NCI-H774 (cell line): ENCODE measurements around the gene ABCC5.

Experiments
- DNase-seq: peaks from one replicate; lab custom pipeline; 2025; lab: John Stamatoyannopoulos, UW

Gene ABCC5

DNA sequence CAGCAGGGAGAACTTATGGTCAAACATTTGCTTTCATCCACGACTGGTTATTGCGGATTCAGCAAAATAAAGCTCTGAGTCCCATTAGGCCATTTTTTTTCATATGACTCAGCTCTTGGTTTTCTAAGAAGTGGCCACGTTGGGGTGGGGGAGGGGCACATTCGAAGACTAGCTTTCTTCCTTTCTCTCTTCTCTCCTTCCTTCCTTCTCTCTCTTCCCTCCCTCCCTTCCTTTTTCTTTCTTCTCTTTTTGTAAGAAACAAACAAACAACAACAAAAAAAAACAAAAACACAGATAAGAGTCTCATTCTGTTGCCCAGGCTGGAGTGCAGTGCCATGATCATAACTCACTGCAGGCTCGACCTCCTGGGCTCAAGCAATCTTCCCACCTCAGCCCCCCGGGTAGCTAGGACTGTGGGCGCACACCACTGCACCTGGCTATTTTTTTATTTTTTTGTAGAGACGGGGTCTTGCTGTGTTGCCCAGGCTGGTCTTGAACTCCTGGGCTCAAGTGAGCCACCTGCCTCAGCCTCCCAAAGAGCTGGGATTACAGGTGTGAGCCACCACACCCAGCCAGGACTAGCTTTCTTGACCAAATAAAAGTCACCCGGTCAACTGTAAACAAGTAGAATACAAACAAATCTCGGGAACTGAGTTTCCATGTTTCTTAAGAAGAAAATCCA lies 41.6 kb downstream of the ABCC5 start:
- DNase-seq, result no peak

DNA sequence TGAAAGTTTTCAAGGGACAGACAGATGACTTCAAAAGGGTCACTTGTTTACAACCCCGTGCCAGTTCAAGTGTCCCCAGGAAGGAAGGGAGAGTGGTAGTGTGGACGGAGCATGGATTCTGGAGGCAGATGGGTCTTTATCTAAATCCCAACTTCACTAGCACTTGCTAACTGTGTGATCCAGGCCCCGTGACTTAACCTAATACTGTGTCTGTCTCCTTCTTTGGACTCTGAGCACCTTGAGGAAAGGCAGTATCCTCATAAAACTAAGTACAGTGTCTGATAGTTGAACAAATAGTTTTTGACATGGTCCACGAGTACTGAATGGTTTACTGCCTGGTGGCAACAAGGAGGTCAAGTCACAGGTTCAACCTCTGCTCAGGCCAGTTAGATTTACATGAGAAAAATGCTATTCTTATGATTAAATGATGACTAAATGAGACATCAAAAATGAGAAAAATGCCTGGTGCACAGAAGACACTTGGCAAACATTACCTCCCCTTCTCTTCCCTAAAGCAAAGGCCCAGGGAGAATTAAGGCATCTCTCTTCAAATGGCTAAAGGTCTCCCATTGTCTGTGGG lies 48.9 kb downstream of the ABCC5 start:
- DNase-seq, result no peak

DNA sequence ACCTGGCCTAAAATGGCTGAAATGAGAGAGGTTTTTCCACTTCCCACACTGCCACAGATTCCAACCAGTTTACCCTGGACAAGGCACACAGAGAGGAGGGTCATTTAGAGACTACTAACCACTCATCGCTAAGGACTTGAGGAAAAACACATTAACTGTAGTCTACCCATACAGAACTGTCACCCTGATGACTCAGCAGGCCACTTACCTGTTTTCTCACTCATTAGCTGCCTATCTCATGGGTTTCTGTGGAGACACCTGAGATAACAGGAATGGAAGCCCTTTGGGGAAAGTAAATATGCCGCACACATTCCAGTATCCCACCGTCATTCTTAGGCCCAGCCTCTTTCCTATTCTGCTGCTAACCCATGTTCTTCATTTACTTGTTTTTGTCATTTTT lies 50.0 kb downstream of the ABCC5 start:
- DNase-seq, result no peak

GRCh38 chr3:183966361-183966791 lies 51.3 kb downstream of the ABCC5 start:
- no peak for DNase-seq

DNA sequence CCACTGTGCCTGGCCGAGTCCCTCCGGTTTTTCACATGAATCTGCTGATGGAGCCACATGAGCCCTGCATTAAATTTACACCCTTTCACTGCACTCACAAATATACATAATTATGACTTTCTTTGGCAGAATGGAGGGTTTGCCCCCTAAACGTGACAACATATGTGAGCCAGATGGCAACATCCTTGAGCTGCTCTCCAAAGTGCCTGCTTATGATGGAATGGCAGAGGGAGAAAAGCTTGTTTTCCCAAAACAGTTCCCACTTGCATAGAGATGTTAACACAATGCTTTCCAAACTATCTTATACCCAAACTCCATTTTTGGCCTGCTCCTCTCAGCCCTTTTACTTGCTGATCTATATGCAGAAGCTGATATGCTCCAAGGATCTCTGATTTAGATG lies 54.9 kb downstream of the ABCC5 start:
- DNase-seq, result no peak

- no peak for DNase-seq
These were observed 58.5 kb downstream of the ABCC5 start for GRCh38 chr3:183959214-183959613.

GRCh38 chr3:183958775-183959174 lies 58.9 kb downstream of the ABCC5 start:
- no peak for DNase-seq

- DNase-seq, result no peak
These were observed 59.5 kb downstream of the ABCC5 start for GRCh38 chr3:183958226-183958625.

GRCh38 chr3:183954875-183955274 lies 62.8 kb downstream of the ABCC5 start:
- DNase-seq, result no peak

- no peak for DNase-seq
These were observed 64.1 kb downstream of the ABCC5 start for GRCh38 chr3:183953471-183954070.

DNA sequence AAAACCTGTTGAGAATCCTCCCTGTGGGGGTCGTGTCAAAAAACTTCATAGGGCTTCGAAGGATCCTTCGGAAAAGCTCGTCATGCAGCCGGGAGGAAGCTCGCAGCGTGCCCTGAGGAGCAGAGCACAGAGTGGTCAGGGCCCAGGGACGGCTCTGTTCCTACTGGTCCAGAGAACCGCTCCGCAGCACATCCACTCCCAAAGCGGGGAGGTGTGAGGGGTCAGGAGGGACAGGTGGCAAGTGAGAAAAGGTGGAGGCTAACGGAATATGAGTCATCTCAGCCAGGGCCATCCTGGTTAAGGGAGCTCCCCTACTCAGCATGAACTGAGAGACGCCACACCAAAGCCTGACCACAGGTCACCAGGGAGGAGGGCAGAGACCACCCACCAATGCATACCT lies 66.2 kb downstream of the ABCC5 start:
- no peak for DNase-seq

DNA sequence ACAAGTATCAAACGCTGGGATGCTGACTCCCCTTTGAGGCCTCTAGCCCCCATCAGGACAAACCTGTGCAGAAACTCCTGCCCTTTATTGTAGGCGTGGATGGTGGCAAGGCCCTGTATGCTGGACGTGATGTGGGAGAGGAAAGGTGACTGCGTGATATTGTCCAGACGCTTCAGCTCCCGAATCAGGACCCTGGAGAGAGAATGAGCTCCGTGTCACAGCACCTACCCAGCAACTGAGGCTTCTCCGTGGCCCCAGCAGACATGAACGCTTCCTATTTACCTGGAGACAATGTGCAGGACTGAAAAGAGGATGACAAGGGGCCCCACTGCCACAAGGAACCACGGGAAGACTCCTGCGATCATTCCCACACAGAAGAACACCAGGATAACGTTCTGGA lies 68.0 kb downstream of the ABCC5 start:
- no peak for DNase-seq

- no peak for DNase-seq
These were observed 71.6 kb downstream of the ABCC5 start for GRCh38 chr3:183946037-183946436.

DNA sequence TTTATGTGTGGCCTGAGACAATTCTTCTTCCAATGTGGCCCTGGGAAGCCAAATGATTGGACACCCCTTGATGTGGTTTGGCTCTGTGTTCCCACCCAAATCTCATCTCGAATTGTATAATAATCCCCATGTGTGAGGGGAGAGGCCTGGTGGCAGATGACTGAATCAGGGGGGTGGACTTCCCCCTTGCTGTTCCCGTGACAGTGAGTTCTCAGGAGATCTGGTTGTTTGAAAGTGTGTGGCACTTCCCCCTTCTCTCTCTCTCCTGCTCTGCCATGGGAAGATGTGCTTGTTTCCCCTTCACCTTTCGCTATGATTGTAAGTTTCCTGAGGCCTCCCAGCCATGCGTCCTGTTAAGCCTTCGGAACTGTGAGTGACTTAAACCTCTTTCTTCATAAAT lies 72.9 kb downstream of the ABCC5 start:
- DNase-seq, result no peak

GRCh38 chr3:183943739-183944138 lies 73.9 kb downstream of the ABCC5 start:
- no peak for DNase-seq

DNA sequence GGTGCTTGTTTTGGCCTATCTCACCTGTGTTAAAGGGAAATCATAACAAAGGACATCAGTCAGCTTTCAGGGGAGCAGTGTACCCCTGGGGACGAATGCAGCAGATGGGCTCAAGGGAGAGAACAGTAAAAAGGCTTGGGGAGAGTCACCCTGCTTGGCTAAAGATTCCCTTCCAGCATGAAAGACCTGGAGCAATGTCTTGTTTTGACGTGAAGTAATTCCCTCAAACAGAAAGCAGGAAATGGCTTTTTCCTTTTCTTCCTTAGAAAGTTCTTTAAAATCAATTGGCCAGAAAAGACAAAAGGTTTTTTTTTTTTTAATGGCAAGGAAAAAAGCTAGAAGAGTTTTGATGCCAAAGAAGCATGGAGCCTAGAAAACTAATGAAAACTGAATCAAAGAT lies 76.5 kb downstream of the ABCC5 start:
- no peak for DNase-seq

GRCh38 chr3:183937601-183938286 lies 79.9 kb downstream of the ABCC5 start:
- no peak for DNase-seq

DNA sequence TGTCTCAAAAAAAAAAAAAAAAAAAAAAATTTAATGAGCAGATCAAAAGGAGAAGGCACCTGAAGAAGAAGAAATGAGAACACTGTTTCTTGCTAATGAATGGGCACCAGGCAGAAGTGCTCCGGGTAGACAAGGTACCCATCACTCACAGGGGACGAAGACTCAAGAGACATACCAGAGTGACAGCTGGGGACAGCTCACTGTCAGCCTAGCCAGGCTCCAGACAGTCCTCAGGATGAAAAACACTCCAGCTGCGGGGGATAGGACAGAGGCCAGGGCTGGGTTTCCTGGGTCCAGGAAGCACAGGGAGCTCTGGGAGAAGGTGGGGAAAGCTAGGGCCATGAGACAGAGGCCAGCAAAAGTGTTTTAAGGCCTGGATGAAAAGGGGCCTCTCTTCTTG lies 84.5 kb downstream of the ABCC5 start:
- no peak for DNase-seq

DNA sequence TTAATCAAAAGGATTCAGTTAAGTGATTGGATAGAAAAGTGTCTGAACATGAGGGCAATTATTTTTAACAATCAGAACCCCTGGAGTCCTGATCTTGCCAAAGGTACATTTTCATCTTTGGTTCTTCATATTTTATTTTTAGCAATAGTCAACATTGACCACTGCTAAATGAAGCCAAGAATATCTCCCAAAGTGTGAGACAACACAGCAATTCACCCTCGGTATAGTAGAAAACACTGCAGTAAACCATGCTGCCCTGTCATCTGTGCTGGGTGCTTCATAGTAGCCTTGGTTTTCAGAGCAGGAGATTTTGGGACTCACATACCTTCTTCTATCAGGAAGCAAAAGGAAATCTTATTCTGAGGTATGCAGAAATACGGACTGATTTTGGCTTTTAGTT lies 85.8 kb downstream of the ABCC5 start:
- no peak for DNase-seq

- DNase-seq, result no peak
These were observed 87.6 kb downstream of the ABCC5 start for GRCh38 chr3:183930086-183930485.

DNA sequence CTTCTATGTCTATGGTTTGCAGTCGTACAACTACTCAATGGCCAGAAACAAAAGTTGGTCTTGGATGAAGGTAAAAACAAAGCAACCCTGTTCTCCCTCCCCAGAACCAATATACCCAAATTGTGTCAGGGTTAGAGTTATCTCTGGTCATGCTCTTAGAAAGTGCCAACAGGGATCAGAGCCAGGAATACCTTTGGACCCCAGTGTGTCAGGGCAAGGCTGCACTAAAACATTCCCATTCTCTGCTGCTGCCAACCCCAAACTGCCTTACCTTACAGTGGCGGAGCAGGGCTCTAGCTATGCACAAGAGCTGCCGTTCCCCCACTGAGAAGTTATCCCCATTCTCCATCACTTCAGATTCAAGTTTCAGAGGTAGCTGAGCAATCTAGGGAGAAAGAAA lies 90.6 kb downstream of the ABCC5 start:
- DNase-seq, result no peak

- no peak for DNase-seq
These were observed 92.7 kb downstream of the ABCC5 start for GRCh38 chr3:183924956-183925355.

DNA sequence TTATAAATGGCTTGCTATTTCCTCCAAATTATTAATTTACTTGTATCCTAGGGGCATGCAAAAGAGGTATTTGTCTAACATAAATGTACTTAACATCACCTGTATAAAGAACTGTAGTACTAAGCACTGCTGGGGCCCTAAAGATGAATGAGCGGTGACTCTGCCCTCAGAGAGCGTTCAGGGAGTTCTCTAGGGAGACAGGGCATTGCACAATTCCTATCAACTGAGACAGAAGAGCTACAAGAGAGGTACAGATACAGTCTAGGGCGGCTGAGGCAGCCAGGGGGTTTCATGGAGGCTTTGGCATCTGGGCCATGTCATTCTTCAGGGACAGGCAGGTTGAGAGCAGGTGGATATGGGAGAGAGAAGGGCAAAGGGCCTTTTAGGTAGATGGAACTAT lies 93.1 kb downstream of the ABCC5 start:
- no peak for DNase-seq
